Stimulated activated CD8-positive, alpha-beta memory T cell treated with anti-CD3 and anti-CD28 coated beads, Interleukin-7, amount 100 ng/mL, for 4 hours (primary cell): ENCODE results near the gene PCDHB11.
"Not testable (repeated sequence)": the region's sequence is repeated elsewhere in the genome, so short reads cannot be mapped to it uniquely, and the experiment has no call there.

Experiments
- DNase-seq, 2 donors: peaks; one replicate each; pipeline ENCODE4 v3.0.0-alpha.2; 2020; ENCODE audit warnings: low read depth in 2 of 2

Gene PCDHB11

DNA sequence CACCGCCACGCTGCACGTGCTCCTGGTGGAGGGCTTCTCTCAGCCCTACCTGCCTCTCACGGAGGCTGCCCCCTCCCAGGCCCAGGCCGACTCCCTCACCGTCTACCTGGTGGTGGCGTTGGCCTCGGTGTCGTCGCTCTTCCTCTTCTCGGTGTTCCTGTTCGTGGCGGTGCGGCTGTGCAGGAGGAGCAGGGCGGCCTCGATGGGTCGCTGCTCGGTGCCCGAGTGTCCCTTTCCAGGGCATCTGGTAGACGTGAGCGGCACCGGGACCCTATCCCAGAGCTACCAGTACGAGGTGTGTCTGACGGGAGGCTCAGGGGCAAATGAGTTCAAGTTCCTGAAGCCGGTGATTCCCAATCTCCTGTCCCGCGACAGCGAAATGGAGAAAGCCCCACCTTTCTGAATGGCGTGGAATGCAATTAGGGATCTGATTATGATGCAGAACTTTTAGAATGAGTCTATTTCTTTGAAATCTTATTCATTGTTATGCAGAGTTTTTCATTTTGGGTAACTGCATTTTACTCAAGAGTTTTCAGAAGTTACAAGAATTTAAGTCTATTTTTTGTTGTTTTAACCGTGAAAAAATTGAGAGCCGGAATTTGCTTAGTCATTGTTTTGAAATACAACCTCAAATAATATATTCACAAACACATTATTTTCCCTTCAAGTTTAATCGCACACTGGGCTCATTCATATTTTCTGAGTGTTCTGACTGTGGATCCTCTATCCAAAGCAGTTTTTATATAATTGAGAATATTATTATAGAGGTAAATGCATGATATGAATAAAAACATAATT is 37.3 kb downstream of the PCDHB11 start:
- DNase-seq = no peak

DNA sequence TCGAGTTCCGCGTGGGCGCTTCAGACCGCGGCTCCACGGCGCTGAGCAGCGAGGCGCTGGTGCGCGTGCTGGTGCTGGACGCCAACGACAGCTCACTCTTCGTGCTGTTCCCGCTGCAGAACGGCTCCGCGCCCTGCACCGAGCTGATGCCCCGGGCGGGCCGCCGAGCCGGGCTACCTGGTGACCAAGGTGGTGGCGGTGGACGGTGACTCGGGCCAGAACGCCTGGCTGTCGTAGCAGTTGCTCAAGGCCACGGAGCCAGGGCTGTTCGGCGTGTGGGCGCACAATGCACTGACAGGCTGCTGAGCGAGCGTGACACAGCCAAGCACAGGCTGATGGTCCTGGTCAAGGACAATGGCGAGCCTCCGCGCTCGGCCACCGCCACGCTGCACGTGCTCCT is 42.1 kb downstream of the PCDHB11 start:
- no peak for DNase-seq

DNA sequence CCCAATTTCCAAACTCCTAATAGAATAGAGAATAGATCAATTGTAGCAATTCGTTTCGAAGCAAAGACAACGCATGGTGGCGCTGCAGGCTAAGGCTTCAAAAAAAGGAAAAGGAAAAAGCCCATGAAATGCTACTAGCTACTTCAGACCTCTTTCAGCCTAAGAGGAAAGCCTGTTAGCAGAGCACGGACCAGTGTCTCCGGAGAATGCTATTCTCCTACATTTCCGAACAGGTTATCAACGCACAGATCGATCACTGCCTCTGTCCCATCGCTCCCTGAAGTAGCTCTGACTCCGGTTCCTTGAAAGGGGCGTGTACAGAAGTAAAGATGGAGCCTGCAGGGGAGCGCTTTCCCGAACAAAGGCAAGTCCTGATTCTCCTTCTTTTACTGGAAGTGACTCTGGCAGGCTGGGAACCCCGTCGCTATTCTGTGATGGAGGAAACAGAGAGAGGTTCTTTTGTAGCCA is 45.9 kb downstream of the PCDHB11 start, which contains the start of gene PCDHB15:
TSS of gene PCDHB15 (plus strand) at position 146 of the 468 bp plus-strand sequence. CDS start at position 330, 184 bp downstream.
- no peak for DNase-seq

DNA sequence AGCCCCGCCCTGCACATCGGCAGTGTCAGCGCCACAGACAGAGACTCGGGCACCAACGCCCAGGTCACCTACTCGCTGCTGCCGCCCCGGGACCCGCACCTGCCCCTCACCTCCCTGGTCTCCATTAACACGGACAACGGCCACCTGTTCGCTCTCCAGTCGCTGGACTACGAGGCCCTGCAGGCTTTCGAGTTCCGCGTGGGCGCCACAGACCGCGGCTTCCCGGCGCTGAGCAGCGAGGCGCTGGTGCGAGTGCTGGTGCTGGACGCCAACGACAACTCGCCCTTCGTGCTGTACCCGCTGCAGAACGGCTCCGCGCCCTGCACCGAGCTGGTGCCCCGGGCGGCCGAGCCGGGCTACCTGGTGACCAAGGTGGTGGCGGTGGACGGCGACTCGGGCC is 47.5 kb downstream of the PCDHB11 start:
- not testable (repeated sequence) for DNase-seq

DNA sequence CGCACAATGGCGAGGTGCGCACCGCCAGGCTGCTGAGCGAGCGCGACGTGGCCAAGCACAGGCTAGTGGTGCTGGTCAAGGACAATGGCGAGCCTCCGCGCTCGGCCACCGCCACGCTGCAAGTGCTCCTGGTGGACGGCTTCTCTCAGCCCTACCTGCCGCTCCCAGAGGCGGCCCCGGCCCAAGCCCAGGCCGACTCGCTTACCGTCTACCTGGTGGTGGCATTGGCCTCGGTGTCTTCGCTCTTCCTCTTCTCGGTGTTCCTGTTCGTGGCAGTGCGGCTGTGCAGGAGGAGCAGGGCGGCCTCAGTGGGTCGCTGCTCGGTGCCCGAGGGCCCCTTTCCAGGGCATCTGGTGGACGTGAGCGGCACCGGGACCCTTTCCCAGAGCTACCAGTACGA is 48.0 kb downstream of the PCDHB11 start:
- not testable (repeated sequence) for DNase-seq

DNA sequence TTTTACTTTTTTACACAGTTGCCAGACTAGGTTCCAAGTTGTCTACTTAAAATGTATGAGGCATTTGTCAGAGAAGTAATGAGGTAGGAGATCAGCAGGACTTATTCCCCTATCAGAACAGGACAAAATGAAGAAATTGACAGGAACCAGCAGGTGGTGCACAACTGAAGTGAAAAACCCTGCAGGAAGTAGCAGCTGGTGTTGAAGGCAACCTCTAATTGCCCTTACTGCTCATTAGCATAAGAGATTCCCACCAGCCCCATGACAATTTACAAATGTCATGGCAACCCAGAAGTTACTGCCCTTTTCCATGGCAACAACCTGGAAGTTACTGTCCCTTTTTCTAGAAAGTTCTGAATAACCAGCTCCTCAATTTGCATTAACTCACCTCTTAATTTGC is 51.1 kb downstream of the PCDHB11 start:
- no peak for DNase-seq
